NCI-H2227 (cell line): ENCODE results near the gene GADL1.

ENCODE experiments used
- DNase-seq: peaks from one replicate; lab custom pipeline; 2025; ENCODE audit not compliant: unreplicated experiment; lab: John Stamatoyannopoulos, UW

The GADL1 gene

GRCh38 chr3:30728143-30728542, 166.3 kb downstream of the GADL1 start:
- DNase-seq = no peak

- no peak for DNase-seq
Measured at GRCh38 chr3:30724863-30725262, 169.6 kb downstream of the GADL1 start.

- DNase-seq = no peak
Measured at GRCh38 chr3:30723211-30723610, 171.2 kb downstream of the GADL1 start.

DNA sequence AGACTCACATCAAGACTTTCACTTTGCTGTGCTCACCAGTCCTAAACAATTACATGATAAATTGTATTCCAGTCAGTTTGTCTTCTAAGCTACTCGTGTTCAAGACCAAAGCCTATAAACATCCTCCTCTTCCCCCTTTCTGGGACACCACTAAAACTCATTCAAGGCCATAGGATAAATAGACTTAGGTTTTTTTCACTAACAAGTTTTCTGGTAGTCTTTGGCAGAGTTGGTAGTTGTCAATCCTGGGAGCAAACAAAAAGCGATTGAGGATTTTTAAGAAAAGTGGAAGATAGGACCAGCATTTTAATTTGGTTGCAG, 173.2 kb downstream of the GADL1 start:
- no peak for DNase-seq

DNA sequence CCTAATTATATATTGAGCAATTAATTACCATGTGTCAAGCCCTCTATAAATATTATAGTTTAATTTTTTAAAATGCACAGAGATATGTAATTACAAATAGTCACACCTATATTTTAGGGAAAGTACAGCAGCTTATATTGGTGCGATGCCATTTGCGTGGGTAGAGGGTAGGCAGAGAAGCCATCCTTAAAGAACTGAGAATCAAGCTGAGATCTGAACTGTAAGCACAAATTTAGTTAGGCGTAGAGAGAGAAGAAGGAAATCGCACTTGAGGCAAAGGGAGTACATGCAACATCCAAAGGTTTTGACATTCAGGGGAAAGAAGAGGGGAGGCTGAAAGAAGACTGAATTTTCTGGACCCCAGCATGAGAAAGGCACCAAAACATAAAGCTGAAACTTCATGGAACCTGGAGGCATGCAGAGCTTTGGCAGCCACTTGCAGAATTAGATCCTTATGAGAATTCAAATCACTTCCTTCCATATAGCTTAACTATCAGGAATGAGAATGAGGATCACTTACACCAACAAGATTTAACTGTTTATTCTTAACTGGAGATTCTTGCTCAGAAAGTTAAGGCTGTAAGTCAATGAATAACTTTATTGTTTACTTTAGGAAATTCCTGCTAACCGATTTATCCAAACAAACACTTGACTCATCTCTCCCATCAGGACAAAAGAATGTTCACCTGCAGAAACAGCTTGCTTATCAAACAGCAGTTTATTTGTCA, 173.7 kb downstream of the GADL1 start:
- DNase-seq = no peak

DNA sequence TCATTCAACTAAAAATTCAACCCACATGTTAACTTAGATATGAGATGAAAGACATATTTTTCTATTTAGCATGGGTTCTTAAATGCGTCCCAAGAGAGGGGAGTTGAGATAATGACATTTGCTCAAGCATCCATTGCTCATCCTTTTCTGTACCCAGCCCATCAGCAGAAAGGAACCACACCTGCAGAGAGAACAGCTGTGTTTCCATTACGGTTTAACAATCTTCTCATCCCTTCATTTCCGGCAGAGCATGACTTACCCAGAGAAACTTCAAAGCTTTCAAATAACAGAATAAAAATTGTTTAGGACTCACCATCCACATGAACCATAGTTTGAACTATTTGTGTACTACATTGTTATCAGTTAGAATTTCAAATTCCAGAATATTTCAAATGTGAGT, 174.9 kb downstream of the GADL1 start:
- DNase-seq = no peak

- no peak for DNase-seq
Measured at GRCh38 chr3:30713885-30714503, 180.5 kb downstream of the GADL1 start.

DNA sequence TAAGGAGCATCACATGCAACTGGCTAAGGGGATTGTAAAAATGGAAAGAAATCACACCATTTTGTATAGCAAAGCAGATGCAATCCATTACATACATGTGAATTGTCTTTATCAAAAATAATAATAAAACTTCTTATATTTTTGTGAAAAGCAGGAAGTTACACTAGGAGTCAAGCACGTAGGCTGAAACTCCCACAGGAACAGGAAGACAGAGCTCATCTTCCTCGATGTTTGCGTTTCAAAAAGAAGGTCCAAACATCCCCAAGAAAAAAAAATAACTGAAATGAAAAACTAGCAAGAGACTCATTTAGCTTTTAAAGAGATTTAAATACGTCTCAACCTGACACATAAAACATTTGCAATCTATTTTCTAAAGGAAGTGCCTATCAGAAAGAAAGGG, 181.5 kb downstream of the GADL1 start:
- DNase-seq = no peak

DNA sequence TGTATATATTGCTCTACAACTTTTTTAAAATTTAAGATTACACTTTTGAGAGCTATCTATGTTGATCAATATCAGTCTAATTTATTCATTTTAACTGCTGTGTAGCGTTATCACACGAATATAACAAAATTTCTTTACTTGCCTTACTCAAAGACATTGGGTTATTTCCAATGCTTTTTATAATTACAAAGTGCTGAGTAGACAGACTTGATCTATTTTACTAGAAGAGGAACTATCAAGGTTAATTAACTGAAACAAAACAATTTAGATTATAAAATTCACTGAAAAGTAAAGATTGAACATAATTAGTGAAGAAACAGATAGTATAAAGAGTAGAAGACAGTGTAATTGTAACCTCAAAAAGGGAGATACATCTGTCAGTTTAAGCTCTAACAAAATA, 182.6 kb downstream of the GADL1 start:
- no peak for DNase-seq

GRCh38 chr3:30711151-30711550, 183.3 kb downstream of the GADL1 start:
- DNase-seq = no peak

DNA sequence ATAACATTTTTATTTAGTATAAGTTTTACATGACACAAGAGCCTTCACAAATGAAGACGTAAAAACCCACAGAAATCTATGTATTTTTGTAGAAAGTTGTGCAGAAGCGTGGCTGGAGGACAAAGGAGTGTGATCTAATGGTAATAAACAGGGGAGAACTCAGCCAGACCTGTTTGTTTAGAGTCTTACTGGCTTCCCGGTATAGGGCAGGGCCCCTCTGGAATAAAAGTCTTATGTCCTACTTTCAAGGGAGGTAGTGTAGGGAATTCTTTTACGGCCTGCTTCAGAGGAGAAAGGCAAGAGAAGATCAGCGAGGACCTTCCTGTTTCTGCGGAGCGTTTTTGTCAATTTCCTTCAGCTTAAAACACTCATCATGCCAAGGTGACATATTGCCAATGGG, 184.4 kb downstream of the GADL1 start:
- DNase-seq = no peak

DNA sequence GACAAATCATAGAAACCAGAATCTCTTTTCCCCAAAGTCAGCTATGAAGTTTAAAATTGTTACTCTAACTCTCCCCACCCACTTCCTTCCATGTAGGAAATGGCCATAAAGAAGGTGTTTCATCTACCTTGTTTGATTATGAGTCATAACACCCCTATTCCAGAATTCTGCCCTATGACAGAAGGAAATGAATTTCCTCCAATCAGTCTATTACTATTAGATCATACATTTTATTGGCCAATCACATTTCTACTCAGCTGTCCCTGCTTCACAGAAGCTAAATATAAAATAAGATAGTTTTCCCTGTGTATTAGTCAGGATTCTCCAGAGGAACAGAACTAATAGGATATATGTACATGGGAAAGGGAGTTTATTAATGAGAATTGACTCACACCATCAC, 186.0 kb downstream of the GADL1 start:
- DNase-seq = no peak

DNA sequence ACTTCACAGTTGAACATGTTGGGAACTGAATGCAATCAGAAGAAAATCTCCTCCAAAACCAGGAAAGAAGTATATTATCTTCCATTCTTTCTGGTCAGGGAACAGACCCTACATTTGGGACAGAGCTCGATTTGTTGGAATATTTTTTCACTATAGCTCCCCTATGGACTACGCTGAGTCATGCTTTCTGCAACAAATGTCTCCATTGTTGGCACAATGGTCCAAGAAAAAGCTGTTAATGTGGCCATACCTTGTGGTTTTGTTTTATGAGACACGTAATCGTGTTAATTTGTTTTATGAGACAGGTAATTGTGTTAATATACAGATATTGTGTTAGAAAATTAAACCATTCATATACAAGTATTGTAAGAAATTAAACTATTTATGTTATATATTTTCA, 186.6 kb downstream of the GADL1 start:
- no peak for DNase-seq

DNA sequence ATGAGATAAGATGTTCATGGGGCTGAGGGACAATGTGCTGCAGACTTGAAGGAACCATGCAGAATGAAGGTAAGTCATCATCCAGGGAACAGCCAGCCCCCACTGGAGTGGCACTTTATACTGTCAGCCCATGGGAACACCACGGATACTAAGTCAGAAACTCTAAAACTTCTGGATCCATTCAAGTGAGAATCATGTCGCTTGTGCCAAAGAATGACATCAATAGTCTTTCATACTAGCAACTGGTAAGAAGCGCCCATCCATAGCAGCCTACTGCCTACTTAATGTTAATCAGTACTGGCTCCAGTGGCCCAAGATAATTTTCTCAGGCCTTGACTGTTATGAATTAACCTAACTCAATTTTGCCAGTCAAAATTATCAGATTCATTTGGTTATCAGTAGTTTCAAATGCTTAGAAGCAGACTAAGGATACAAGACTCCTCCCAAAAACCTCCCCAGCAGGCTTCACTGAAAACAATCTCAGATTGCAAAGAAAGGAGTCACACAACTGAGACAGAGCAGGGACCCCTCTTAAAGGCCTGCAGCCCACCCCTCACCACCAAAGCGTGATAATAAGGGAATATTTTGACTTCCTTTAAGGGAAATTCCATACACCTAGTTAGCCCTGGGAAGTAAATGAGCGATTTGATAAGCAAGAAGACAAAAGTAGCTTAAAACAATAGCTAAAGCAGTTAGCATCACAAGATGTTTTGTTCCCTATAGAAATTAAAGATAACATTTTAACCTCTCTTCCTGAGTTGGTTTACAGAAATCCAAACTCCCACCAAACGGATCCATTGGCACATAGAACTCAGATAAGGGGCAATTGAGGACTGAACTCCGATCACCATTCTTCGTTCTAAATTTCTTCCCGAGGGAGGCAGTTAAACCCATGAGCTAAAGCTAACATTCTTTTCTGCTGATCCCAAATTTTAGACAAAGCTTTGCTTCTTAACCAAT, 189.2 kb downstream of the GADL1 start:
- no peak for DNase-seq

DNA sequence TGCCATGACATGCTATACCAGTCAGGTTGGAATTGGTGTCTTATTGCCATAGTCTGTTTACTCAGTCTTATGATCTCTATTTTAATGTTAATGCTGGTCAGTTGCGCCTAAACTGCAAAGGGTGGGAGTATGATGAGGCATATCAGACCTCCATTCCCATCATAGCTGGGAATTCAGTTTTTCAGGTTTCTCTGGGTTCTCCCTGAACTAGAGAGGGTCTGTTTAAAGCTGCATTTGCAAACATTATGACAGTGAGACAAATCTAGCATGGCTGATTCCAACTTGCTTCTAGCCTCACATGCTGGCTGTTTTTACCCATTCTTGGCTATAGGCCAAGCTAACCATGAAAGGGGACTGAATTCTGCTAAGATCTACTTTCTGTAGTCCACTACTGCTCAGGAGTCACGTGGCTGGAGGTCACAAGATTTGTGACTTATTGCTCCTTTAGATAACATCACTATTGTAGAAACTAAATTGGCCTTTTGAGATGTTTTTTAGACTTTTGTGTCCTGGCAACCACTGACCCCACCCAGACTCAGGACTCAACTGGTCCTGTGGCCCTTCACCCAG, 191.5 kb downstream of the GADL1 start:
- no peak for DNase-seq

DNA sequence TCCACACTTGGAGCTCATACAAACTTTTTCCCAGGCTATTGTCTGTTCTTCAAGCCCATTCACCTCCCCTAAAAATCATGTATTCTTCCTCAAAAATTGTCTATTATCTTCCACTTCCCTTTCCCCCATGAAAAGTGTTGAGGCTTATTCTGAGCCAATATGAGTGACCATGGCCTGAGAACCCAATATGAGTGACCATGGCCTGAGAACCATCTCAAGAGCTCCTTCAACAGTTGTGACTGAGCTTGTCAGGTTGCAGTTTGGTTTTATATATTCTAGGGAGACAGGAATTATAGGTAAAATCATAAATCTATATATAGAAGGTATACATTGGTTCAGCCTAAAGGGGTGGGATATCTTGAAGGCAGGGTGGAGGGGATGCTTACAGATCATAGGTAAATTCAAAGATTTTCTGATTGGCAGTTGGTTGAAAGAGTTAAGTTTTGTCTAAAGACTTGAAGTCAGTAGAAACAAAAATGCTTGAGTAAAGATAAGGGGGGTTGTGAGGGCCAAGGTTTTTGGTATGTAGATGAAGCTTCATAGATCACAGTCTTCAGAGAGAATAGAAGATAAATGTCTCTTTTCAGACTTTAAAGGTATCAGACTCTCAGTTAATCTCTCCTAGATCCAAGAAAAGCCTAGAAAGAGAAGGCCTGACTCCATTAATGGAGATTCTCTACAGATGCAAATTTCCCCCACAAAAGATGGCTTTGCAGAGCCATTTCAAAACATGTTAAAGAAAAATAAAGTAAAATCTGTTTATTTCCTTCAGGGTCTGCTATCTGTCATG, 192.2 kb downstream of the GADL1 start:
- no peak for DNase-seq

- no peak for DNase-seq
Measured at GRCh38 chr3:30700702-30701321, 193.6 kb downstream of the GADL1 start.

GRCh38 chr3:30699927-30700326, 194.5 kb downstream of the GADL1 start:
- no peak for DNase-seq

GRCh38 chr3:30698549-30698948, 195.9 kb downstream of the GADL1 start:
- no peak for DNase-seq

DNA sequence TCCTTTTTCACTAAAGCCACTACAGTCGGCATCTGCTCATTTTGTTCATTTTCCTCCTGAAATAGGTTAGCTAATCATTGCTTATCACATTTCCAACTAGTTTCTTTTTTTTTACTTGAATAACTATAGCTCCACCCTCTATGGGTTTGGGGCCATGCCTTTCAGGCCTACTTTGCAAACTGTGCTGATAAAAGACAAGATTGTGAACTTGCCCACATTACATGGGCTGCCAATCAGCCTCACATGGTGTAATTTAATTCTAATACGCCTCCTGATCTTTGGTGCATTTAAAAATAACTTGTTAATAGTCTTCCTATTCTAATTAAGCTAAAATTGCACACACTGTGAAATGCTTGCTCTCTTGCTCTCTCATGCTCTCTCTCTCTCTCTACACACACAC, 197.6 kb downstream of the GADL1 start:
- no peak for DNase-seq
